Stimulated activated CD8-positive, alpha-beta memory T cell treated with anti-CD3 and anti-CD28 coated beads, Interleukin-7, amount 100 ng/mL, for 4 hours (primary cell): ENCODE data around the gene EXOSC6.
A peak's percentile ranks its signal among the peaks of the same experiment; 100 is the strongest.
"Not testable (repeated sequence)": the region's sequence is repeated elsewhere in the genome, so short reads cannot be mapped to it uniquely, and the experiment has no call there.

Source experiments
- DNase-seq, 2 donors: peaks; one replicate each; pipeline ENCODE4 v3.0.0-alpha.2; 2020; ENCODE audit warnings: low read depth in 2 of 2

Gene EXOSC6

GRCh38 chr16:70254965-70255286, 3.2 kb upstream of the EXOSC6 start:
- no peak for DNase-seq

- no peak for DNase-seq
Observed at GRCh38 chr16:70254180-70254964, 2.6 kb upstream of the EXOSC6 start.

- DNase-seq = no peak
Observed at GRCh38 chr16:70253291-70254106, 1.8 kb upstream of the EXOSC6 start.

GRCh38 chr16:70252355-70252988, 732 bp upstream of the EXOSC6 start:
- no peak for DNase-seq

- peak in 1 of 2 donors; percentile 27 for DNase-seq
Observed at GRCh38 chr16:70250748-70251628, 752 bp downstream of the EXOSC6 start.

GRCh38 chr16:70249697-70250096, 2.0 kb downstream of the EXOSC6 start:
- not testable (repeated sequence) for DNase-seq

- DNase-seq = not testable (repeated sequence)
Observed at GRCh38 chr16:70238773-70239172, 13.0 kb downstream of the EXOSC6 start.

GRCh38 chr16:70231831-70232230, 19.9 kb downstream of the EXOSC6 start:
- DNase-seq = not testable (repeated sequence)

- DNase-seq = not testable (repeated sequence)
Observed at GRCh38 chr16:70226024-70226423, 25.7 kb downstream of the EXOSC6 start.

- not testable (repeated sequence) for DNase-seq
Observed at GRCh38 chr16:70225430-70225829, 26.3 kb downstream of the EXOSC6 start.

- DNase-seq = not testable (repeated sequence)
Observed at GRCh38 chr16:70224645-70225044, 27.1 kb downstream of the EXOSC6 start.

- not testable (repeated sequence) for DNase-seq
Observed at GRCh38 chr16:70223971-70224513, 27.7 kb downstream of the EXOSC6 start.

GRCh38 chr16:70223216-70223615, 28.5 kb downstream of the EXOSC6 start:
- not testable (repeated sequence) for DNase-seq

GRCh38 chr16:70222574-70222973, 29.2 kb downstream of the EXOSC6 start:
- DNase-seq = not testable (repeated sequence)

GRCh38 chr16:70218586-70218985, 33.2 kb downstream of the EXOSC6 start:
- not testable (repeated sequence) for DNase-seq

GRCh38 chr16:70206382-70206781, 45.4 kb downstream of the EXOSC6 start:
- not testable (repeated sequence) for DNase-seq

- not testable (repeated sequence) for DNase-seq
Observed at GRCh38 chr16:70204668-70205405, 46.9 kb downstream of the EXOSC6 start.

- DNase-seq = not testable (repeated sequence)
Observed at GRCh38 chr16:70204010-70204409, 47.7 kb downstream of the EXOSC6 start.

- not testable (repeated sequence) for DNase-seq
Observed at GRCh38 chr16:70203508-70203907, 48.2 kb downstream of the EXOSC6 start.

GRCh38 chr16:70200063-70200462, 51.7 kb downstream of the EXOSC6 start:
- DNase-seq = not testable (repeated sequence)
